K562 (cell line): Measurements from ENCODE around the gene BTBD1. TPM values are rescaled to one million over a fixed set of nuclear protein-coding genes. Genes with fewer than 3 reads are reported as not detected.

Experiments
- ATAC-seq: fragments of 200-7000 bp; cut with Tn5 transposase; 3 replicates; pipeline ENCODE4 v1.9.1; 2020; ENCODE audit warnings: moderate library complexity
- BruUV-seq: library from RNA; stranded (reverse); fragments of 400-500 nt; replicated peaks from 2 replicates; lab custom pipeline; 2021; lab: Mats Ljungman, UMichigan
- CTCF ChIA-PET: fragments of 300-600 bp; formaldehyde crosslinking; extraction: SDS; loops from one replicate; lab custom pipeline; 2021; ENCODE audit warnings: low intra/inter-chr PET ratio; lab: Yijun Ruan, JAX
- POLR2A ChIA-PET: fragments of 300-600, 350-650 bp; sonication (Branson Sonifier 250); formaldehyde crosslinking; extraction: SDS; loops from one replicate; lab custom pipeline; 2021; ENCODE audit warnings: antibody characterized with exemption, inconsistent platforms; lab: Yijun Ruan, JAX
- DNase-seq, 4 experiments: peaks; one replicate each; pipeline versions ENCODE4 v3.0.0 to v3.0.0-alpha.2; 2011 to 2018; ENCODE audit warnings: low spot score in 3 of 4, mixed read lengths in 3 of 4; ENCODE audit errors: extremely low read depth in 1 of 4
- FAIRE-seq: peaks from 2 replicates; lab custom pipeline; 2011; peaks lifted over from hg19 to GRCh38; lab: Jason Lieb, UNC
- H2AFZ ChIP-seq: 2 replicates; pipeline ENCODE4 v1.6.0; 2011; ENCODE audit warnings: low read depth, low read length, control low read depth, inconsistent platforms
- H3K27ac ChIP-seq: fragments of 200-600 bp; 3 replicates; pipeline ENCODE4 v1.8.0; 2011; ENCODE audit warnings: low read depth, mild to moderate bottlenecking, control low read depth, inconsistent platforms, low read length, moderate library complexity, mixed read lengths; ENCODE audit errors: extremely low read depth
- H3K27me3 ChIP-seq, 2 experiments: fragments of 300-600 bp in 1 of 2; 2 replicates in 1 of 2; 3 replicates in 1 of 2; pipeline versions ENCODE4 v1.6.0 to v1.8.0; 2011; ENCODE audit warnings: inconsistent platforms in 2 of 2, low read length in 2 of 2, mild to moderate bottlenecking in 1 of 2, mixed read lengths in 1 of 2, moderate library complexity in 1 of 2; ENCODE audit not compliant: control insufficient read depth in 2 of 2, insufficient read depth in 2 of 2
- H3K36me3 ChIP-seq: fragments of 300-600 bp; 3 replicates; pipeline ENCODE4 v1.8.0; 2011; ENCODE audit warnings: mild to moderate bottlenecking, low read length, inconsistent platforms; ENCODE audit not compliant: control insufficient read depth, insufficient read depth
- H3K4me1 ChIP-seq, 2 experiments: fragments of 200-600 bp in 1 of 2; replicated peaks in 1 of 2; 2 replicates in 1 of 2; 3 replicates in 1 of 2; pipeline versions ENCODE4 v1.5.1 to v1.8.0; 2011; ENCODE audit warnings: inconsistent platforms in 2 of 2, low read length in 2 of 2, mild to moderate bottlenecking in 1 of 2, mixed read lengths in 1 of 2, moderate library complexity in 1 of 2; ENCODE audit not compliant: control insufficient read depth in 2 of 2, insufficient read depth in 2 of 2
- H3K4me2 ChIP-seq: 2 replicates; pipeline ENCODE4 v1.6.1; 2011; ENCODE audit warnings: low read length, control low read depth, inconsistent platforms, mixed read lengths; ENCODE audit not compliant: insufficient read depth
- H3K4me3 ChIP-seq: fragments of 200-600 bp; sonication (generic), shearing (Covaris generic); 2 replicates; pipeline ENCODE4 v1.5.1; 2016; ENCODE audit warnings: control low read depth, inconsistent platforms
- H3K79me2 ChIP-seq: fragments of 200-600 bp; 3 replicates; pipeline ENCODE4 v1.8.0; 2011; ENCODE audit warnings: low read length, inconsistent platforms; ENCODE audit not compliant: control insufficient read depth, insufficient read depth
- H3K9ac ChIP-seq, 2 experiments: 2 replicates each; pipeline versions ENCODE4 v1.6.0 to v1.6.1; 2011; ENCODE audit warnings: low read depth in 2 of 2, low read length in 2 of 2, control low read depth in 1 of 2, inconsistent platforms in 1 of 2, mild to moderate bottlenecking in 1 of 2, mixed read lengths in 1 of 2; ENCODE audit not compliant: insufficient read depth in 1 of 2
- H3K9me1 ChIP-seq: one replicate; pipeline ENCODE4 v1.6.0; 2011; ENCODE audit warnings: inconsistent platforms, mild to moderate bottlenecking, low read length, moderate library complexity; ENCODE audit not compliant: control insufficient read depth, insufficient read depth
- H3K9me3 ChIP-seq: replicated peaks from 2 replicates; pipeline ENCODE4 v1.5.1; 2011; ENCODE audit warnings: low read depth, low read length, inconsistent platforms; ENCODE audit not compliant: control insufficient read depth, insufficient read depth
- H4K20me1 ChIP-seq: replicated peaks from 2 replicates; pipeline ENCODE4 v1.6.1; 2011; ENCODE audit warnings: low read length, inconsistent platforms, mixed read lengths; ENCODE audit not compliant: control insufficient read depth, insufficient read depth
- BHLHE40 ChIP-seq: IDR thresholded peaks from 2 replicates; pipeline ENCODE4 v1.6.1; 2011; ENCODE audit warnings: low read length, improper control_type of control experiment
- C11orf30 ChIP-seq: fragments of 450-650 bp; IDR thresholded peaks from 2 replicates; pipeline ENCODE4 v1.6.1; 2016; ENCODE audit warnings: low read depth, mild to moderate bottlenecking
- DMBX1 ChIP-seq: fragments of 250-450 bp; sonication (Bioruptor Pico); IDR thresholded peaks from 2 replicates; pipeline ENCODE4 v1.8.0; 2022; ENCODE audit warnings: inconsistent platforms, mild to moderate bottlenecking, moderate library complexity, borderline replicate concordance
- HBP1 ChIP-seq: fragments of 450-650 bp; formaldehyde crosslinking; IDR thresholded peaks from 2 replicates; pipeline ENCODE4 v1.4.0; 2022; ENCODE audit warnings: missing genetic modification characterization
- KAT7 ChIP-seq: sonication (generic); formaldehyde crosslinking; IDR thresholded peaks from 2 replicates; pipeline ENCODE4 v1.8.0; 2022; ENCODE audit warnings: missing genetic modification reagents, mild to moderate bottlenecking, borderline replicate concordance
- POLR2B ChIP-seq: fragments of 450-650 bp; IDR thresholded peaks from 2 replicates; pipeline ENCODE4 v1.6.1; 2018; ENCODE audit warnings: low read depth; ENCODE audit not compliant: partially characterized antibody
- RFX1 ChIP-seq: fragments of 450-650 bp; IDR thresholded peaks from 2 replicates; pipeline ENCODE4 v1.6.1; 2016; ENCODE audit warnings: mild to moderate bottlenecking, moderate library complexity
- SRSF7 ChIP-seq: fragments of 200-400 bp; formaldehyde crosslinking; optimal IDR thresholded peaks from 2 replicates; pipeline ENCODE3; 2017; ENCODE audit warnings: mild to moderate bottlenecking, low read depth, low read length
- USF1 ChIP-seq: sonication (generic); formaldehyde crosslinking; IDR thresholded peaks from 2 replicates; pipeline ENCODE4 v1.9.0; 2022; ENCODE audit warnings: mild to moderate bottlenecking, missing genetic modification reagents
- ZC3H11A ChIP-seq: IDR thresholded peaks from 2 replicates; pipeline ENCODE4 v1.6.1; 2012; ENCODE audit warnings: low read depth, low read length, improper control_type of control experiment
- ZNF316 ChIP-seq: fragments of 450-650 bp; IDR thresholded peaks from 2 replicates; pipeline ENCODE4 v1.6.1; 2016
- ZNF395 ChIP-seq: fragments of 200-800 bp; sonication (Bioruptor generic); IDR thresholded peaks from 2 replicates; pipeline ENCODE4 v1.6.1; 2017; ENCODE audit warnings: missing genetic modification characterization, missing compliant biosample characterization
- WGBS: fragments of 100-300 bp; shearing (Covaris generic); methylation state at CpG from one replicate; pipeline ENCODE4 v1.1.6; 2016; ENCODE audit warnings: low coverage, mixed read lengths; ENCODE audit not compliant: insufficient coverage; ENCODE audit errors: missing lambda C conversion rate; 5-methylcytosine and 5-hydroxymethylcytosine counted together
- in situ Hi-C: fragments of 300-500 bp; cut with MboI; formaldehyde crosslinking; loops from 4 replicates; pipeline ENCODE4 v1.15.0; 2018; ENCODE audit warnings: inconsistent platforms, mixed read lengths
- intact Hi-C: fragments of 100-400 bp; cut with micrococcal nuclease; formaldehyde crosslinking; loops from 2 replicates; pipeline ENCODE4 v1.14.2; 2022
- polyA plus RNA-seq, 8 experiments: library from polyadenylated mRNA; depleted of rRNA in 4 of 8; stranded (reverse) in 5 of 8; unstranded in 3 of 8; fragments of >200 nt; fragmentation: Nextera tagmentation in 2 of 8; fragmentation: Illumina TruSeq in 1 of 8; extraction: Ambion mirVana in 2 of 8; extraction: Trizol in 1 of 8; gene quantifications; 2 replicates each; pipeline versions ENCODE4 v1.2.1 to v1.2.3, GENCODE V29; 2011 to 2014; ENCODE audit warnings: inconsistent platforms in 1 of 8, missing spikeins in 1 of 8
- total RNA-seq, 7 experiments: library from RNA; depleted of rRNA in 6 of 7; stranded (reverse); fragments of >200 nt in 6 of 7; fragmentation: Illumina TruSeq in 2 of 7; extraction: Trizol in 2 of 7; gene quantifications; 2 replicates each; pipeline versions ENCODE4 v1.2.1 to v1.2.3, GENCODE V29; 2011 to 2021; ENCODE audit warnings: low replicate concordance in 1 of 7
- TF ChIP-seq, protein P1 (sequence below), 2 experiments: fragments of 450-650 bp; conservative IDR thresholded peaks; 2 replicates each; pipeline ENCODE4 v1.6.1; 2017; ENCODE audit warnings: mild to moderate bottlenecking in 2 of 2, moderate library complexity in 2 of 2
- TF ChIP-seq, protein P2 (sequence below): fragments of 450-650 bp; IDR thresholded peaks from 2 replicates; pipeline ENCODE4 v1.6.1; 2016
- TF ChIP-seq, protein P3 (sequence below): sonication (generic); formaldehyde crosslinking; IDR thresholded peaks from 2 replicates; pipeline ENCODE4 v1.5.0; 2020; ENCODE audit warnings: missing genetic modification reagents

Gene BTBD1
- total and polyA plus RNA-seq, 9 of the 15 experiments (the other 6 are each of a cell fraction or from before 2014, with no cell fraction given): 19.4 to 106 (median 90.4) TPM

DNA sequence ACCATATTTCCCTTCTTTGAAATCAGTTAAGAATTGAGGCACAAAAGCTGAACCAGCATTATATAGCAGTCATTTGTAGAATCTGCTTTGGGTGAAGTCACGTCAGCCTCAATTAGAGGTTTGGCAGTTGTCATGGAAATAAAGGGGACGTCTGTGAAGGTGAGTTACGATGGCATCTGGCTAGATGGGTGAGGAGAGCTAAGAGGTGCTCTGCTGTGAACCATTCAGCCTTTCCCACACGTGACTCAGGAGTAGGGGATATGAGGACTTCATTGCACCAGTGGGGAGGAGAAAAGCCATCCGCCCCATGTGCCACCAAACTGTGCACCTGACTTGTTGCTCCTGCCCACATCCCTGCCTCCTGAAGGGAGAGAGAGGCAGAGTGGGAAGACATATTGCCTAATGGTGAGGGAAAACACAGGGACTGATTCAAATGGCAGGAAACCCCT, 52.8 kb downstream of the BTBD1 start:
- DNase-seq (peak in 1 of 4 experiments; percentile 23), FAIRE-seq (peak; percentile 55), ATAC-seq (no peak)
- H3K27me3 ChIP-seq: no peaks in the 10 kb centered on the region; a peak in 1 of 5 replicates
- peak overlapping the region; percentile 42; the same call in 2 of the 3 replicates for H3K27ac ChIP-seq
- no peak overlapping the region for H2AFZ ChIP-seq
- H3K9me1 ChIP-seq: no peaks in the 10 kb centered on the region
- H4K20me1 ChIP-seq: no peaks in the 10 kb centered on the region
- BruUV-seq: no TSS peak
- H3K4me1 ChIP-seq: peaks cover 20 to 24% of the 10 kb centered on the region in 2 experiments; a peak in 4 of 5 replicates
- POLR2A ChIA-PET: interaction anchor here (0.6 to 2.8 kb wide), 6 partner anchors 11 to 302 kb away, joined by 3 to 16 read pairs (median 4); no protein-coding TSS in a partner anchor
- TF ChIP-seq DMBX1 (CRISPR knock-in tag): no peak
- TF ChIP-seq, protein P1, sequence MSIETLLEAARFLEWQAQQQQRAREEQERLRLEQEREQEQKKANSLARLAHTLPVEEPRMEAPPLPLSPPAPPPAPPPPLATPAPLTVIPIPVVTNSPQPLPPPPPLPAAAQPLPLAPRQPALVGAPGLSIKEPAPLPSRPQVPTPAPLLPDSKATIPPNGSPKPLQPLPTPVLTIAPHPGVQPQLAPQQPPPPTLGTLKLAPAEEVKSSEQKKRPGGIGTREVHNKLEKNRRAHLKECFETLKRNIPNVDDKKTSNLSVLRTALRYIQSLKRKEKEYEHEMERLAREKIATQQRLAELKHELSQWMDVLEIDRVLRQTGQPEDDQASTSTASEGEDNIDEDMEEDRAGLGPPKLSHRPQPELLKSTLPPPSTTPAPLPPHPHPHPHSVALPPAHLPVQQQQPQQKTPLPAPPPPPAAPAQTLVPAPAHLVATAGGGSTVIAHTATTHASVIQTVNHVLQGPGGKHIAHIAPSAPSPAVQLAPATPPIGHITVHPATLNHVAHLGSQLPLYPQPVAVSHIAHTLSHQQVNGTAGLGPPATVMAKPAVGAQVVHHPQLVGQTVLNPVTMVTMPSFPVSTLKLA (conservative IDR thresholded peaks at IDR 0.05): 0 out of 4 replicates have a peak, but pooled peaks of 1 of the 2 experiments have one; percentile 4
- TF ChIP-seq C11orf30: peak; percentile 72
- no peak for TF ChIP-seq ZC3H11A
- peak; percentile 23 for TF ChIP-seq POLR2B
- TF ChIP-seq, protein P2, sequence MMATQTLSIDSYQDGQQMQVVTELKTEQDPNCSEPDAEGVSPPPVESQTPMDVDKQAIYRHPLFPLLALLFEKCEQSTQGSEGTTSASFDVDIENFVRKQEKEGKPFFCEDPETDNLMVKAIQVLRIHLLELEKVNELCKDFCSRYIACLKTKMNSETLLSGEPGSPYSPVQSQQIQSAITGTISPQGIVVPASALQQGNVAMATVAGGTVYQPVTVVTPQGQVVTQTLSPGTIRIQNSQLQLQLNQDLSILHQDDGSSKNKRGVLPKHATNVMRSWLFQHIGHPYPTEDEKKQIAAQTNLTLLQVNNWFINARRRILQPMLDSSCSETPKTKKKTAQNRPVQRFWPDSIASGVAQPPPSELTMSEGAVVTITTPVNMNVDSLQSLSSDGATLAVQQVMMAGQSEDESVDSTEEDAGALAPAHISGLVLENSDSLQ: peak; percentile 58
- no peak for TF ChIP-seq ZNF395 (CRISPR knock-in tag)
- no peak for TF ChIP-seq KAT7 (CRISPR knock-in tag)
- TF ChIP-seq HBP1 (CRISPR knock-in tag): no peak
- TF ChIP-seq RFX1: peak; percentile 59
- TF ChIP-seq BHLHE40: peak; percentile 52; the same call in 1 of the 2 replicates
- TF ChIP-seq USF1: peak; percentile 57
- peak; percentile 81 for TF ChIP-seq ZNF316
- TF ChIP-seq, protein P3, sequence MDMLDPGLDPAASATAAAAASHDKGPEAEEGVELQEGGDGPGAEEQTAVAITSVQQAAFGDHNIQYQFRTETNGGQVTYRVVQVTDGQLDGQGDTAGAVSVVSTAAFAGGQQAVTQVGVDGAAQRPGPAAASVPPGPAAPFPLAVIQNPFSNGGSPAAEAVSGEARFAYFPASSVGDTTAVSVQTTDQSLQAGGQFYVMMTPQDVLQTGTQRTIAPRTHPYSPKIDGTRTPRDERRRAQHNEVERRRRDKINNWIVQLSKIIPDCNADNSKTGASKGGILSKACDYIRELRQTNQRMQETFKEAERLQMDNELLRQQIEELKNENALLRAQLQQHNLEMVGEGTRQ (CRISPR knock-in tag): peak; percentile 58
- TF ChIP-seq SRSF7: no peak
- H3K9ac ChIP-seq: peak overlapping the region; percentile 23 to 80; a peak in 2 of 4 replicates
- CTCF ChIA-PET: no interaction called here
- H3K4me2 ChIP-seq: peak overlapping the region; percentile 14; the same call in 1 of the 2 replicates
- H3K36me3 ChIP-seq: peaks cover 37% of the 10 kb centered on the region
- intact Hi-C loops (loop anchor here (5.0 kb wide), 1 partner anchor 93 kb away; the partner anchor contains the start of gene TM6SF1), in situ Hi-C loops (no loop called here)
- H3K4me3 ChIP-seq: no peak overlapping the region
- WGBS: 55% methylated on average over 5 of the region's 5 CpGs
- H3K79me2 ChIP-seq: peaks cover 36% of the 10 kb centered on the region
- no peaks in the 10 kb centered on the region for H3K9me3 ChIP-seq
